HCT116 (cell line): ENCODE results near the gene LRIG3.

Experiments
- EGR1 ChIP-seq: IDR thresholded peaks from 2 replicates; pipeline ENCODE4 v1.6.1; 2012; ENCODE audit warnings: low read depth
- EZH2 ChIP-seq: fragments of 200-600 bp; sonication (generic); IDR thresholded peaks from 2 replicates; pipeline ENCODE4 v1.6.1; 2017; ENCODE audit warnings: antibody characterized with exemption, mixed run types
- POLR2A ChIP-seq: IDR thresholded peaks from 2 replicates; pipeline ENCODE4 v1.7.0; 2011; ENCODE audit warnings: borderline replicate concordance; ENCODE audit not compliant: insufficient read depth, insufficient read length; ENCODE audit errors: extremely low read depth
- TCF7L2 ChIP-seq: IDR thresholded peaks from 2 replicates; pipeline ENCODE4 v1.7.0; 2011; ENCODE audit warnings: borderline replicate concordance, inconsistent platforms; ENCODE audit not compliant: insufficient read depth, insufficient read length; ENCODE audit errors: extremely low read depth
- ZNF274 ChIP-seq: fragments of 200-500 bp; sonication (Bioruptor generic); IDR thresholded peaks from 2 replicates; pipeline ENCODE4 v1.6.1; 2014; ENCODE audit warnings: mild to moderate bottlenecking, low read depth, low read length, inconsistent platforms
- TF ChIP-seq, protein P1 (sequence below), 3 experiments: fragments of 200-600 bp in 1 of 3; sonication (generic) in 1 of 3; IDR thresholded peaks in 2 of 3; conservative IDR thresholded peaks in 1 of 3; 2 replicates each; pipeline ENCODE4 v1.5.1; 2012 to 2017; ENCODE audit warnings: low read depth in 2 of 3, low read length in 2 of 3, antibody characterized with exemption in 1 of 3, borderline replicate concordance in 1 of 3, control low read depth in 1 of 3, mild to moderate bottlenecking in 1 of 3, mixed read lengths in 1 of 3, mixed run types in 1 of 3, moderate library complexity in 1 of 3; ENCODE audit not compliant: insufficient read depth in 1 of 3

DNA sequence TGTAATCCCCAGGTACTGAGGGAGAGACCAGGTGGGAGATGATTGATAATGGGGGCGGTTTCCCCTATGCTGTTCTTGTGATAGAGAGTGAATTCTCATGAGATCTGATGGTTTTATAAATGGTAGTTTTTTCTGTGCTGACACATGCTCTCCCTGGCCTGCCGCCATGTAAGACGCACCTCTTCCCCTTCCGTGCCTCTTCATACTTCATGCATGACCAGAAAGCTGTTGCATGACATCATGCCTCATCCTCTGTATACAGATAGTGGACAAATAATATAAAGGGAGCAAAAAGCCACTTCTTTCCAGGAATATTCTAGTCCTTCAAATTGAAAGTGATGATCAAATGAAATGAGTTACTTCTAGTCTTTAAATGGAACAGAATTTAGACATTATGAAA, 47.3 kb upstream of the LRIG3 start:
- TF ChIP-seq POLR2A (no peak), TCF7L2 (no peak), EGR1 (no peak), EZH2 (no peak), ZNF274 (no peak)
- TF ChIP-seq, protein P1, sequence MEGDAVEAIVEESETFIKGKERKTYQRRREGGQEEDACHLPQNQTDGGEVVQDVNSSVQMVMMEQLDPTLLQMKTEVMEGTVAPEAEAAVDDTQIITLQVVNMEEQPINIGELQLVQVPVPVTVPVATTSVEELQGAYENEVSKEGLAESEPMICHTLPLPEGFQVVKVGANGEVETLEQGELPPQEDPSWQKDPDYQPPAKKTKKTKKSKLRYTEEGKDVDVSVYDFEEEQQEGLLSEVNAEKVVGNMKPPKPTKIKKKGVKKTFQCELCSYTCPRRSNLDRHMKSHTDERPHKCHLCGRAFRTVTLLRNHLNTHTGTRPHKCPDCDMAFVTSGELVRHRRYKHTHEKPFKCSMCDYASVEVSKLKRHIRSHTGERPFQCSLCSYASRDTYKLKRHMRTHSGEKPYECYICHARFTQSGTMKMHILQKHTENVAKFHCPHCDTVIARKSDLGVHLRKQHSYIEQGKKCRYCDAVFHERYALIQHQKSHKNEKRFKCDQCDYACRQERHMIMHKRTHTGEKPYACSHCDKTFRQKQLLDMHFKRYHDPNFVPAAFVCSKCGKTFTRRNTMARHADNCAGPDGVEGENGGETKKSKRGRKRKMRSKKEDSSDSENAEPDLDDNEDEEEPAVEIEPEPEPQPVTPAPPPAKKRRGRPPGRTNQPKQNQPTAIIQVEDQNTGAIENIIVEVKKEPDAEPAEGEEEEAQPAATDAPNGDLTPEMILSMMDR (IDR thresholded peaks at IDR 0.05 in 2 of 3, conservative IDR thresholded peaks at IDR 0.05 in 1 of 3; ENCODE audit: borderline replicate concordance in 1 of 3, insufficient read depth in 1 of 3, low read depth in 2 of 3, low read length in 2 of 3): no peak
